ENCODE results near the gene POU3F1.

POU3F1 gene

DNA sequence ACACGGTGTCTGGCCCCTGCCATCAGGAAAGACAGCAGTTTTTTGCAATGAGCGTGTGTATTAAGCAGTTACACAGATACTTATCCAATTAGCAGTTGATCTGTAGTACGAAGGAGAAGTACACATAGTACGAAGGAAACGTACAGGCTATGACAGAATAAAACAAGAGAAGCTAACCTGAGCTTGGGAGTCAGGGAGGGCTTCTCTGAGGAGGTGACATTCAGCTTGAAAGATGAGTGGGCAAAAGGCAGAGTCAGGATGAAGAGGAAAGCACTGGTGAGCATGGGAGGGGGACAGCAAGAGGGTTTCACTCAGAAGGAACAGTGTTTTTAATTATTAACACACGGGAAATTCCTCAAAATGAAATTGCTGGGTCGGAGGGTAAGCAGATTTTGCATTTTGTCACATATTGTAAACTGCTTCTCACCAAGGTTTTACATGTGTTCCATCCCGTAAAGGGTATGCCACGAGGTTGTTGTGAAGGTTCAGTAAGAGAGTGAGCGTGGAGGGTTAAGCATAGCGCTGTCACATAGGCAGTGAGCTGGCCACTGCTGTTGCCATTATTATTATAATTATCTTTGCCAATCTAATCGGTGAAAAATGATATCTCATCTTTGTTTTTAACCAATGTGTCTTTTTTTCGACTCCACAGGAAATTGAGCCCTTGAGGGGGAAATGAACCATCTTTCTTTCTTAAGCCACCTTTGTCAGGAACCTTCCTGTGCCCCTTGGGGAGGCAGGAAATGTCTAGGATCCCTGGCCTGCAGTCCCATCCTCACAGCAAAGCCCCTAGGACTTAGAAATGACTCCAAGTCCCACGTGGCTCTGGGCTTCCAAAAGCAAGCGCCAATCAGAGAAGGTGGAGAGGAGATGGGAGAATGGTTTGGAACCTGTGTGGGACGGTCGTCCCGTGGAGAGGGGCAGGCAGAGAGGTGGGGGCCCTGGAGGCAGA lies 47.3 kb upstream of the POU3F1 start:
- no peak overlapping the region for H3K4me2 ChIP-seq (ENCODE audit: low read length)
- no peak overlapping the region for H2AFZ ChIP-seq (ENCODE audit: low read length)
- H3K79me2 ChIP-seq (ENCODE audit: insufficient read depth, low read length) = no peaks in the 10 kb centered on the region
- no peaks in the 10 kb centered on the region for H3K36me3 ChIP-seq (ENCODE audit: insufficient read depth, low read length)
- no peak overlapping the region for H3K9ac ChIP-seq (ENCODE audit: low read length)
- TF ChIP-seq, protein P1, sequence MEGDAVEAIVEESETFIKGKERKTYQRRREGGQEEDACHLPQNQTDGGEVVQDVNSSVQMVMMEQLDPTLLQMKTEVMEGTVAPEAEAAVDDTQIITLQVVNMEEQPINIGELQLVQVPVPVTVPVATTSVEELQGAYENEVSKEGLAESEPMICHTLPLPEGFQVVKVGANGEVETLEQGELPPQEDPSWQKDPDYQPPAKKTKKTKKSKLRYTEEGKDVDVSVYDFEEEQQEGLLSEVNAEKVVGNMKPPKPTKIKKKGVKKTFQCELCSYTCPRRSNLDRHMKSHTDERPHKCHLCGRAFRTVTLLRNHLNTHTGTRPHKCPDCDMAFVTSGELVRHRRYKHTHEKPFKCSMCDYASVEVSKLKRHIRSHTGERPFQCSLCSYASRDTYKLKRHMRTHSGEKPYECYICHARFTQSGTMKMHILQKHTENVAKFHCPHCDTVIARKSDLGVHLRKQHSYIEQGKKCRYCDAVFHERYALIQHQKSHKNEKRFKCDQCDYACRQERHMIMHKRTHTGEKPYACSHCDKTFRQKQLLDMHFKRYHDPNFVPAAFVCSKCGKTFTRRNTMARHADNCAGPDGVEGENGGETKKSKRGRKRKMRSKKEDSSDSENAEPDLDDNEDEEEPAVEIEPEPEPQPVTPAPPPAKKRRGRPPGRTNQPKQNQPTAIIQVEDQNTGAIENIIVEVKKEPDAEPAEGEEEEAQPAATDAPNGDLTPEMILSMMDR (IDR thresholded peaks at IDR 0.05; ENCODE audit: low read length) = no peak
- TF ChIP-seq EZH2 (IDR thresholded peaks at IDR 0.05; ENCODE audit: borderline replicate concordance, low read length) = no peak
- H3K4me1 ChIP-seq (ENCODE audit: insufficient read depth, low read length, severe bottlenecking) = no peaks in the 10 kb centered on the region
- no peak overlapping the region for H3K4me3 ChIP-seq (ENCODE audit: low read depth, low read length, poor library complexity, severe bottlenecking)
- no peak overlapping the region for H3K27ac ChIP-seq (ENCODE audit: low read depth, low read length, poor library complexity, severe bottlenecking)
- H3K27me3 ChIP-seq (ENCODE audit: insufficient read depth, low read length) = peaks cover 8% of the 10 kb centered on the region
- no peaks in the 10 kb centered on the region for H3K9me3 ChIP-seq (ENCODE audit: low read length)
- H3K9me2 ChIP-seq (ENCODE audit: low read depth, low read length) = no peaks in the 10 kb centered on the region
- H3F3A ChIP-seq (ENCODE audit: insufficient read depth, low read length) = no peaks in the 10 kb centered on the region
- no peaks in the 10 kb centered on the region for H4K20me1 ChIP-seq (ENCODE audit: insufficient read depth, low read length)

DNA sequence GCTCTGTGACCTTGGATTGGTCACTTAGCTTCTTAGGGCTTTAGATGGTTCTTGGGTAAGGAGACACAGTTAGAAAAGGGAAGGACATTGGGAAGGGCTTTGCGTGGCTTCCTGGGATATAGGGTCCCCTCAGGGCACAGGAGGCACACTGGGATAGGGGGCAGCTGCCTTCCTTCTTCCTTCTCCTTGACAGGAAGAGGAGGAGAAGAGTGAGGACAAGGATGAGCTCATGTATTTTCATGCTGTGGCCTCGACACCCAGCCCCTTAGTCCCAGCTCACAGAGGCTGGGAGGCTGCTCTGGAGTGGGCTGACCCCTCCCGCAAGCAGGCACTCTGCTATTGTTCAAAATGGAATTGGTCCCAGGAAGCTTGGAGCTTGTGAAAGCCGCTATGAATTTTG lies 45.7 kb upstream of the POU3F1 start:
- Histone ChIP-seq H3K9ac (ENCODE audit: low read length) (no peak overlapping the region), H3K79me2 (ENCODE audit: insufficient read depth, low read length) (no peaks in the 10 kb centered on the region), H2AFZ (ENCODE audit: low read length) (no peak overlapping the region), H3K9me3 (ENCODE audit: low read length) (no peaks in the 10 kb centered on the region), H3K9me2 (ENCODE audit: low read depth, low read length) (no peaks in the 10 kb centered on the region), H3K27me3 (ENCODE audit: insufficient read depth, low read length) (peaks cover 9% of the 10 kb centered on the region; the same call in 1 of the 2 replicates), H3K4me3 (ENCODE audit: low read depth, low read length, poor library complexity, severe bottlenecking) (no peak overlapping the region), H3F3A (ENCODE audit: insufficient read depth, low read length) (no peaks in the 10 kb centered on the region), H3K4me2 (ENCODE audit: low read length) (no peak overlapping the region), H4K20me1 (ENCODE audit: insufficient read depth, low read length) (no peaks in the 10 kb centered on the region), H3K27ac (ENCODE audit: low read depth, low read length, poor library complexity, severe bottlenecking) (no peak overlapping the region), H3K36me3 (ENCODE audit: insufficient read depth, low read length) (no peaks in the 10 kb centered on the region), H3K4me1 (ENCODE audit: insufficient read depth, low read length, severe bottlenecking) (no peaks in the 10 kb centered on the region)
- TF ChIP-seq EZH2 (IDR thresholded peaks at IDR 0.05; ENCODE audit: borderline replicate concordance, low read length) = no peak
- TF ChIP-seq, protein P1 (IDR thresholded peaks at IDR 0.05; ENCODE audit: low read length) = no peak

DNA sequence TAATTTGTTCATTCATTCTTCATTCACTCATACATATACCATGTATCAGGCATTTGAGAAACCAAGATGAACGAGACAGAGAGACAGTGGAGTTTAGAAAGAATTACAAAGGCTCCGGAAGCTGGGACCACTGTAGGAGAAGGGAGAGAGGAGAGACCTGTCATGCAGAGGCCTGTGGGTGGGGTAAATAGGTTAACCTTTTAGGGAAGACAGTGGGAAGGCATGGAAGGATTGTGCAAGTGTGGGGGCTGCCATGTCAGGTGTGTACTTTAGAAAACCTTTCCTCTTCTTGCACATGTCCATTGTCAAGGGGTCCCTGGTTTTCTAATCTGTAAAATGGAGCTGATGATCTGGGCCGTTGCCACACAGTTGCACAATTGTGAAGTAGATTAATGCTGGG lies 44.2 kb upstream of the POU3F1 start:
- Histone ChIP-seq H3K4me3 (ENCODE audit: low read depth, low read length, poor library complexity, severe bottlenecking) (no peak overlapping the region), H3F3A (ENCODE audit: insufficient read depth, low read length) (no peaks in the 10 kb centered on the region), H3K79me2 (ENCODE audit: insufficient read depth, low read length) (no peaks in the 10 kb centered on the region), H3K27ac (ENCODE audit: low read depth, low read length, poor library complexity, severe bottlenecking) (no peak overlapping the region), H3K9ac (ENCODE audit: low read length) (no peak overlapping the region), H3K27me3 (ENCODE audit: insufficient read depth, low read length) (peaks cover 9% of the 10 kb centered on the region; the same call in 1 of the 2 replicates), H3K9me2 (ENCODE audit: low read depth, low read length) (no peaks in the 10 kb centered on the region), H2AFZ (ENCODE audit: low read length) (no peak overlapping the region), H3K4me2 (ENCODE audit: low read length) (no peak overlapping the region), H3K36me3 (ENCODE audit: insufficient read depth, low read length) (no peaks in the 10 kb centered on the region), H3K4me1 (ENCODE audit: insufficient read depth, low read length, severe bottlenecking) (no peaks in the 10 kb centered on the region), H4K20me1 (ENCODE audit: insufficient read depth, low read length) (no peaks in the 10 kb centered on the region), H3K9me3 (ENCODE audit: low read length) (no peaks in the 10 kb centered on the region)
- TF ChIP-seq, protein P1 (IDR thresholded peaks at IDR 0.05; ENCODE audit: low read length) = no peak
